AG09309 (cell line): ENCODE measurements around the gene VANGL2.
A peak's percentile ranks its signal among the peaks of the same experiment; 100 is the strongest.
"Not testable (repeated sequence)": the region's sequence is repeated elsewhere in the genome, so short reads cannot be mapped to it uniquely, and the experiment has no call there.

ENCODE experiments used
- DNase-seq: peaks from one replicate; pipeline ENCODE4 v3.0.0-alpha.2; 2010; ENCODE audit warnings: low read depth
- H3K4me3 ChIP-seq: 2 replicates; pipeline ENCODE4 v1.5.1; 2011; ENCODE audit warnings: mild to moderate bottlenecking, low read depth, low read length, moderate library complexity; ENCODE audit not compliant: control insufficient read depth
- TF ChIP-seq, protein P1 (sequence below): IDR thresholded peaks from 2 replicates; pipeline ENCODE4 v1.5.1; 2011; ENCODE audit warnings: mild to moderate bottlenecking, low read depth, low read length, inconsistent platforms; ENCODE audit not compliant: insufficient read depth, control insufficient read depth; ENCODE audit errors: missing control alignments

The VANGL2 gene

DNA sequence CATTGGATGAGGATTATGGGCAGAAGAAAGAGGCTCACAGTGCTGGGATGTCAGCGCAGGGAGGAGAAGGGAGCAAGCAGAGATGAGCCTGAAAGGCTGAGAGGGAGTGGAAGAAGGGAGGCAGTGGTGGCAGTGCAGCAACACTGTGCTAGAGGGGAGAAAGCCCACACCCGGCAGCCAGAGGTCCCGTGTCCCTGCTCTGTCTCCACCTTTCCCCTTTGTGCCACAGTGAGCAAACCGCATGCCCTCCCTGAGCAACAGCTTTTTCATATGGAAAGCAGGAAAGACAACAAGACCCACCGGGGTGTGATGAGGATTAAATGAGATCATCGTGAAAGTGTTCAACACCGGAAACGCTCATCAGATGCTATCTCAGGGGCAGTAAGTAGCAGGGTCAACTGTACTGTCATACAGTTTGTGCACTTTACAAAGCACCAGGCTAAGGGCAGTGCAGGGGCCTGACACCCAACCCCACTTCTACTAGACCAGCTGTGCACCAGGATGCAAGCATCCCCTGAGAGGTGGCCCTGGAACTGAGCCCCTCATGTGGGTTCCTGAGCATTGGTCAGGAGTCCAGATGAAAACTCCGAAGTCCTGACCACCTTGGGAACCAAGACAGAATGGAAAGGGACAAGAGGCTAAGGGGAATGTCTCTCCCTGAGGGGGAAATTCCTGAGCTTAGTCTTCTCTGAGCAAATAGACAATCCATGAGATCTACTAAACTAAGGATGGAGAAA lies 24.4 kb upstream of the VANGL2 start:
- TF ChIP-seq, protein P1, sequence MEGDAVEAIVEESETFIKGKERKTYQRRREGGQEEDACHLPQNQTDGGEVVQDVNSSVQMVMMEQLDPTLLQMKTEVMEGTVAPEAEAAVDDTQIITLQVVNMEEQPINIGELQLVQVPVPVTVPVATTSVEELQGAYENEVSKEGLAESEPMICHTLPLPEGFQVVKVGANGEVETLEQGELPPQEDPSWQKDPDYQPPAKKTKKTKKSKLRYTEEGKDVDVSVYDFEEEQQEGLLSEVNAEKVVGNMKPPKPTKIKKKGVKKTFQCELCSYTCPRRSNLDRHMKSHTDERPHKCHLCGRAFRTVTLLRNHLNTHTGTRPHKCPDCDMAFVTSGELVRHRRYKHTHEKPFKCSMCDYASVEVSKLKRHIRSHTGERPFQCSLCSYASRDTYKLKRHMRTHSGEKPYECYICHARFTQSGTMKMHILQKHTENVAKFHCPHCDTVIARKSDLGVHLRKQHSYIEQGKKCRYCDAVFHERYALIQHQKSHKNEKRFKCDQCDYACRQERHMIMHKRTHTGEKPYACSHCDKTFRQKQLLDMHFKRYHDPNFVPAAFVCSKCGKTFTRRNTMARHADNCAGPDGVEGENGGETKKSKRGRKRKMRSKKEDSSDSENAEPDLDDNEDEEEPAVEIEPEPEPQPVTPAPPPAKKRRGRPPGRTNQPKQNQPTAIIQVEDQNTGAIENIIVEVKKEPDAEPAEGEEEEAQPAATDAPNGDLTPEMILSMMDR = no peak
- DNase-seq = no peak
- H3K4me3 ChIP-seq = no peak overlapping the region

DNA sequence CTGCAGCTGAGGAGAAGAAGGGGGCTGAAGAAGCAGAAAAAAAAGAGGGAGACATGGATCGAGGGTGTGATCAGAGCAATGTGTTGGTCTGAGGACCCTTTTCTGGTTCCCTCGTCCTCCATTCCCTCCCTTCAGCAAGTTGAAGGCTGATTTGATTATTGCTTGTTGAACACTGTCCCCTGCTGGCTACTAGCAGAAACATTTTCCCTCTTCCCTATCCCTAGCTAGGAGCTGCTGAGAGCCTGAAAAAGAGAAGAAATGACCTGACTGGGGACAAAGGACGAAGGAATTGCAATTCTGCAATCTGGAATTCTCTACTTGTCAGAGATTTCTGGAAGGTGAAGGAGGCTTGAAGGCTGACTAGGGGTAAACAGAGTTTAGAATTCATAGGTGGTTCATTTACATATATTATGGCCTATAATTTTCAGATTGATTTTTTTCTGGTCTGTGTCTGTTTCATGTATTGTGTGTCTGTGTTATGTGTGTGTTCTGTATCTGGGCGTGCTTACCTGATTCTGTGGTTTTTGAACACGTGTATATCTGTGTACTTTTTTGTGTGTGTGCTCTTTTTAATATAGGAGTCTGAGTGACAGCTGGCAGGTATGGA lies 23.7 kb upstream of the VANGL2 start:
- no peak overlapping the region for H3K4me3 ChIP-seq
- peak; percentile 25 for DNase-seq
- TF ChIP-seq, protein P1 = peak; percentile 94

DNA sequence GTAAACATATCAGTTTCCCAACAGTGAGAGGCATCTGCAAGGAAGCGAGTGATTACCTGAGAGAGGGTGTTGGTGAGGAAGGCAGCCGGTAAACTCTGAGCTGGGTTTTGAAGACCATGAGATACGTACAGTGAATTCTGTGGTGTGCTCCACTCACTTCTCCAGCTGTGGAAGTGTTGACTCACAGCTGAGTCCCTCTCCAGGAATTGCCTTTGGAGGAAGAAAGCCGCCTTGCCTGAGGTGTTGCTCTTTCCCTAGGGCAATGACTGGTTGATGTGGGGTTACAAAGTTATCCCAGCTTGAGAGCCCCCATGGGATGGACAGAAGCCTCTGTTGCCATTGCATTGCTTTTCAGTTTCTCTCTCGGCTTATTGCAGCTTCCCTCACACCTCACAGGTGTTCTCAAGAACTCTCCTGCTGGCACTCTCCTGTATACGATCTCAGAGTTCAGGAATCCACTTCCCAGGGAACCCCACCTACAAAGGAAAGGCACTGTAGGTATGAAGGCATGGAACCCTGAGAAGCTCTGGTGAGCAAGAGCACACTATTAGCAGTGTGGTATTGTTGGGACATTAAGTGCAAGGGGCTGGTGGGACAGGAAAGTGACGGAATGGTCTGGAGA lies 22.7 kb upstream of the VANGL2 start:
- TF ChIP-seq, protein P1 = no peak
- no peak overlapping the region for H3K4me3 ChIP-seq
- peak; percentile 17 for DNase-seq

DNA sequence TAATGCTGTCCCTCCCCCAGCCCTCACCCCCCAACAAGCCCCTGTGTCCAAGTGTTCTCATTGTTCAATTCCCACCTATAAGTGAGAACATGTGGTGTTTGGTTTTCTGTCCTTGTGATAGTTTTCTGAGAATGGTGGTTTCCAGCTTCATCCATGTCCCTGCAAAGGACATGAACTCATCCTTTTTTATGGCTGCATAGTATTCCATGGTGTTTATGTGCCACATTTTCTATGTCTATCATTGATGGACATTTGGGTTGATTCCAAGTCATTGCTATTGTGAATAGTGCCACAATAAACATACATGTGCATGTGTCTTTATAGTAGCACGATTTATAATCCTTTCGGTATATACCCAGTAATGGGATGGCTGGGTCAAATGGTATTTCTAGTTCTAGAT lies 15.6 kb upstream of the VANGL2 start:
- not testable (repeated sequence) for DNase-seq, H3K4me3 ChIP-seq

DNA sequence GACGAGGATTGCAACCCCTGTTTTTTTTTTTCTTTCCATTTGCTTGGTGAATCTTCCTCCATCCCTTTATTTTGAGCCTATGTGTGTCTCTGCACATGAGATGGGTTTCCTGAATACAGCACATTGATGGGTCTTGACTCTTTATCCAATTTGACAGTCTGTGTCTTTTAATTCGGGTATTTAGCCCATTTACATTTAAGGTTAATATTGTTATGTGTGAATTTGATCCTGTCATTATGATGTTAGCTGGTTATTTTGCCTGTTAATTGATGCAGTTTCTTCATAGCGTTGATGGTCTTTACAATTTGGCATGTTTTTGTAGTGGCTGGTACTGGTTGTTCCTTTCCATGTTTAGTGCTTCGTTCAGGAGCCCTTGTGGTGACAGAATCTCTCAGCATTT lies 12.0 kb upstream of the VANGL2 start:
- not testable (repeated sequence) for DNase-seq, H3K4me3 ChIP-seq

DNA sequence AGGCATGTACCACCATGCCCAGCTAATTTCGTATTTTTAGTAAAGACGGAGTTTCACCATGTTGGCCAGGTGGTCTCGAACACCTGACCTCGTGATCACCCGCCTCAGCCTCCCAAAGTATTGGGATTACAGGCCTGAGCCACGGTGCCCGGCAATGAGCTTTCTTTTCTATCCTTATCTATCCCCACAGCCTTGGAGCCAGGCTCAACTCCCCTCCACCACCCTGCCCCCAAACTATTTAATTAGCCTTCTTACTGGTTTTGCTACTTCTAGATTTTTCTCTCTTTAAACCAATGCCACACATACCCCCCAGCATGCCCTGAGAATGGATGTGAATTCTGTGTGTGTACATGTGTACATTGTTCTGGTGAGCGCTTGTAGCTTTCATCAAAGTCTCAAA lies 5.7 kb upstream of the VANGL2 start:
- DNase-seq = no peak
- no peak overlapping the region for H3K4me3 ChIP-seq
- TF ChIP-seq, protein P1 = no peak

DNA sequence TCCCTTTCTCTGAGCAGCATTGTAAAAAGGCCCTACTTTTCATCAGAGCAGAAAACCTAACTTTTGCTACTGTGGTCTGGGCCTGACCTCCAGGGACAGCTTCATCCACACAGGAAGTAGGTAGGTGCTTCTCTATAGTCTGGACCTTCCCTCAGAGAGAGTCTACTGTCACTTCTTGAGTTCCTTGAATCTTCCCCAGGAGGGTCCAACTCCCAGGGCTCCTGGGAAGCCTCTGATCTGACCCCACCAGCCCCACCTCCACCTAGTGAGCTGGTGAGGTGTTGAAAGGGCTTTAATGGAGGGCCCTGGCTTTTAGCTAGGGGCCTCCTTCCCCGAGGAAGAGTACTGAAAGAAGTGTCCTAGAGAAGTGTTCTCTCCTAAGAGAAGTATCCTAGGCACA lies 2.7 kb upstream of the VANGL2 start:
- TF ChIP-seq, protein P1 = no peak
- no peak overlapping the region for H3K4me3 ChIP-seq
- no peak for DNase-seq

DNA sequence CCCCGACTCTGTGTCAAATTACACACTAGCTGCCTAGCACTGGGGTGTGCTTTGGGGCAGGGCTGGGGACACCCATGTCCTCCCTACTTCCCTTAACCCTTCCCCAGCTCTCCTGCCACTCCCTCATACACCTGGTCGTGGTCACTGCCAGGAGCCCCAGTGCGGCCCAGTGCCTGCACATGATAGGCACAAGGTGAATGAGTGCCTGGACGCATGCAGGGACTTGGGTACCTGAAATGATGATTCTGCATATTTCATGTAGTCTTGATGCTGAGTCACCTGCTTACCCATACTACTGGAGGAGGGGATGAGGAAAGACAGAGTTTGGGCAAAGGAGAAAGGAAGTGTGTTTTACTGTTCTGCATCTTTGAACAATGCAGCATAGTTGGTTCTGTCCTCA lies 1.5 kb upstream of the VANGL2 start:
- TF ChIP-seq, protein P1 = no peak
- H3K4me3 ChIP-seq = no peak overlapping the region
- DNase-seq = no peak
